CD14-positive monocyte (primary cell): ENCODE data around the gene ANO9. TPM values are rescaled to one million over a fixed set of nuclear protein-coding genes. Genes with fewer than 3 reads are reported as not detected.

Experiments
- DNase-seq, 3 donors: peaks; one replicate each; pipeline ENCODE4 v3.0.0-alpha.2; 2011 to 2022
- H2AFZ ChIP-seq: 2 replicates; pipeline ENCODE4 v1.6.0; 2012; ENCODE audit warnings: mild to moderate bottlenecking, low read depth, low read length, inconsistent platforms; ENCODE audit not compliant: insufficient read depth, poor library complexity, severe bottlenecking
- H3K27ac ChIP-seq, 2 donors: 1 replicate in 1 of 2; 2 replicates in 1 of 2; pipeline ENCODE4 v1.5.1; 2012 to 2013; ENCODE audit warnings: low read length in 2 of 2, control low read depth in 1 of 2, inconsistent platforms in 1 of 2, low read depth in 1 of 2, mild to moderate bottlenecking in 1 of 2
- H3K27me3 ChIP-seq, 2 donors: one replicate each; pipeline versions ENCODE4 v1.6.0 to v1.6.1; 2011 to 2013; ENCODE audit warnings: low read length in 2 of 2; ENCODE audit not compliant: control insufficient read depth in 2 of 2, insufficient read depth in 2 of 2
- H3K36me3 ChIP-seq, 2 donors: replicated peaks in 1 of 2; 1 replicate in 1 of 2; 2 replicates in 1 of 2; pipeline versions ENCODE4 v1.5.1 to v1.6.1; 2012 to 2013; ENCODE audit warnings: low read length in 2 of 2, control low read depth in 1 of 2, inconsistent platforms in 1 of 2, mild to moderate bottlenecking in 1 of 2; ENCODE audit not compliant: insufficient read depth in 2 of 2, control insufficient read depth in 1 of 2
- H3K4me1 ChIP-seq, 2 donors: 1 replicate in 1 of 2; 2 replicates in 1 of 2; pipeline versions ENCODE4 v1.5.1 to v1.6.1; 2012 to 2013; ENCODE audit warnings: low read length in 2 of 2, control low read depth in 1 of 2, inconsistent platforms in 1 of 2, mild to moderate bottlenecking in 1 of 2, moderate library complexity in 1 of 2; ENCODE audit not compliant: insufficient read depth in 2 of 2, control insufficient read depth in 1 of 2
- H3K4me2 ChIP-seq: replicated peaks from 2 replicates; pipeline ENCODE3; 2012; ENCODE audit warnings: low read length, moderate library complexity, mild to moderate bottlenecking; ENCODE audit not compliant: poor library complexity, severe bottlenecking; ENCODE audit errors: extremely low read depth
- H3K4me3 ChIP-seq, 3 experiments: fragments of 200-600 bp in 1 of 3; sonication (generic) in 1 of 3; replicated peaks in 1 of 3; 1 replicate in 2 of 3; 2 replicates in 1 of 3; pipeline ENCODE4 v1.5.1; 2011 to 2013; ENCODE audit warnings: low read length in 3 of 3, mild to moderate bottlenecking in 3 of 3, control low read depth in 2 of 3, low read depth in 2 of 3, inconsistent platforms in 1 of 3, moderate library complexity in 1 of 3
- H3K79me2 ChIP-seq: 2 replicates; pipeline ENCODE4 v1.6.0; 2012; ENCODE audit warnings: mild to moderate bottlenecking, control low read depth, inconsistent platforms, low read length, moderate library complexity; ENCODE audit not compliant: insufficient read depth
- H3K9ac ChIP-seq: 2 replicates; pipeline ENCODE4 v1.6.0; 2017; ENCODE audit warnings: low read length, mild to moderate bottlenecking; ENCODE audit not compliant: insufficient read depth, poor library complexity, severe bottlenecking
- H3K9me3 ChIP-seq, 2 donors: replicated peaks in 1 of 2; 1 replicate in 1 of 2; 2 replicates in 1 of 2; pipeline versions ENCODE4 v1.5.1 to v1.6.1; 2012 to 2013; ENCODE audit warnings: low read length in 2 of 2, control low read depth in 1 of 2; ENCODE audit not compliant: control insufficient read depth in 1 of 2, insufficient read depth in 1 of 2
- H4K20me1 ChIP-seq: 2 replicates; pipeline ENCODE4 v1.6.0; 2012; ENCODE audit warnings: mild to moderate bottlenecking, low read length, control low read depth, moderate library complexity; ENCODE audit not compliant: insufficient read depth
- H3K27ac Mint-ChIP-seq, 7 donors: one replicate each; pipeline ENCODE4 v1.8.0; 2020; ENCODE audit warnings: mild to moderate bottlenecking in 7 of 7, mixed read lengths in 7 of 7, moderate library complexity in 6 of 7, inconsistent platforms in 2 of 7
- H3K27me3 Mint-ChIP-seq, 3 donors: one replicate each; pipeline ENCODE4 v1.8.0; 2021 to 2022; ENCODE audit warnings: low read depth in 3 of 3, mild to moderate bottlenecking in 3 of 3, mixed read lengths in 3 of 3, moderate library complexity in 3 of 3, inconsistent platforms in 1 of 3
- H3K36me3 Mint-ChIP-seq, 2 donors: one replicate each; pipeline ENCODE4 v1.8.0; 2020; ENCODE audit warnings: mixed read lengths in 2 of 2, inconsistent platforms in 1 of 2, mild to moderate bottlenecking in 1 of 2
- H3K4me1 Mint-ChIP-seq: one replicate; pipeline ENCODE4 v1.8.0; 2020; ENCODE audit warnings: mild to moderate bottlenecking, mixed read lengths
- H3K4me3 Mint-ChIP-seq, 2 donors: one replicate each; pipeline ENCODE4 v1.8.0; 2020; ENCODE audit warnings: mild to moderate bottlenecking in 2 of 2, mixed read lengths in 2 of 2, moderate library complexity in 1 of 2
- H3K9me3 Mint-ChIP-seq, 7 donors: one replicate each; pipeline ENCODE4 v1.8.0; 2020 to 2022; ENCODE audit warnings: mixed read lengths in 7 of 7, mild to moderate bottlenecking in 6 of 7, moderate library complexity in 6 of 7, inconsistent platforms in 2 of 7
- WGBS: methylation state at CpG from one replicate; pipeline ENCODE4 v1.1.5; 2013; ENCODE audit warnings: missing lambda C conversion rate; ENCODE audit not compliant: insufficient coverage; 5-methylcytosine and 5-hydroxymethylcytosine counted together
- intact Hi-C, 2 donors: fragments of 100-400 bp; cut with micrococcal nuclease; formaldehyde crosslinking; loops; one replicate each; pipeline versions ENCODE4 v1.15.0 to v1.15.1; 2023
- polyA plus RNA-seq, 3 donors: library from polyadenylated mRNA; depleted of rRNA in 1 of 3; unstranded in 2 of 3; stranded (reverse) in 1 of 3; fragments of 300-500 nt in 2 of 3; fragments of >200 nt in 1 of 3; fragmentation: Illumina TruSeq in 2 of 3; gene quantifications; 1 replicate in 2 of 3; 2 replicates in 1 of 3; pipeline ENCODE4 v1.2.3, GENCODE V29; 2012 to 2021
- TF ChIP-seq, protein P1 (sequence below): fragments of 200-600 bp; IDR thresholded peaks from one replicate; pipeline ENCODE4 v1.8.0; 2022; ENCODE audit warnings: antibody characterized with exemption, mild to moderate bottlenecking

The ANO9 gene
- polyA plus RNA-seq, 3 donors, result 0.18 to 0.24 TPM; not detected in 1

DNA sequence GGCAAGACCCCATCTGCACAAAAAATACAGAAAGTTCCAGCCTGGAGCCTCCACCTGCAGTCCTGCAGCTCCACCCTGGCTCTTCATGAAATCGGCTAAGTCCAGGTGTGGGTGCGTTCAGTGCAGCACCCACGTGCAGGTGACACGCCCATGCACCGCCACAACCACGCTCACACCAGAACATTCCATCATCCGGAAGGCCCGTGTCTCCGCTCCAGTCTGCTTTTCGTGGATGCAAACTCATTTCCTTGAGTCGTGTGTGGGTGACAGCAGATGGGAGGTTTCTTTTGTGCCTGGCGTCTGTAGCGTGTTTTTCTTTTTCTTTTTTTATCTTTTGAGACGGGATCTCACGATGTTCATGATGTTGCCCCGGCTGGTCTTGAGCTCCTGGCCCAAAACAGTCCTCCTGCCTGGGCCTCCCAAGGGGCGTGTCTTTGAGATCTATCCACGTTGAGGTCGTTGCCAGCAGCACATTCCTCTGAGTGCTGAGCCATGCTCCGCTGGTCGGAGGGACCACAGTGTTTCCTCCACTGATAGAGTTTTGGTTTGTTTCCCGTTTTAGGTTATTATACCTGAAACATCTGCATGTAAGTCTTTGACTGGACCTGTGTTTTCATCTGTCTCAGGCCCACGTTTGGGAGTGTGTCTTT lies 15.4 kb upstream of the ANO9 start:
- Histone ChIP-seq H3K27me3 (no peaks in the 10 kb centered on the region), H3K36me3 (peaks cover 18 to 48% of the 10 kb centered on the region in 2 donors), H3K4me1 (no peaks in the 10 kb centered on the region), H3K9me3 (no peaks in the 10 kb centered on the region), H3K79me2 (peaks cover under 1% of the 10 kb centered on the region), H3K4me3 (no peak overlapping the region), H3K27ac (no peak overlapping the region), H2AFZ (no peak overlapping the region), H3K9ac (no peak overlapping the region), H4K20me1 (peaks cover 15% of the 10 kb centered on the region), H3K4me2 (no peak overlapping the region)
- H3K27me3 Mint-ChIP-seq, result peaks cover 0 to 3% (median 0%) of the 10 kb centered on the region in 3 donors
- H3K4me3 Mint-ChIP-seq, result no peak overlapping the region
- H3K36me3 Mint-ChIP-seq, result peaks cover 49 to 65% of the 10 kb centered on the region in 2 donors
- TF ChIP-seq, protein P1, sequence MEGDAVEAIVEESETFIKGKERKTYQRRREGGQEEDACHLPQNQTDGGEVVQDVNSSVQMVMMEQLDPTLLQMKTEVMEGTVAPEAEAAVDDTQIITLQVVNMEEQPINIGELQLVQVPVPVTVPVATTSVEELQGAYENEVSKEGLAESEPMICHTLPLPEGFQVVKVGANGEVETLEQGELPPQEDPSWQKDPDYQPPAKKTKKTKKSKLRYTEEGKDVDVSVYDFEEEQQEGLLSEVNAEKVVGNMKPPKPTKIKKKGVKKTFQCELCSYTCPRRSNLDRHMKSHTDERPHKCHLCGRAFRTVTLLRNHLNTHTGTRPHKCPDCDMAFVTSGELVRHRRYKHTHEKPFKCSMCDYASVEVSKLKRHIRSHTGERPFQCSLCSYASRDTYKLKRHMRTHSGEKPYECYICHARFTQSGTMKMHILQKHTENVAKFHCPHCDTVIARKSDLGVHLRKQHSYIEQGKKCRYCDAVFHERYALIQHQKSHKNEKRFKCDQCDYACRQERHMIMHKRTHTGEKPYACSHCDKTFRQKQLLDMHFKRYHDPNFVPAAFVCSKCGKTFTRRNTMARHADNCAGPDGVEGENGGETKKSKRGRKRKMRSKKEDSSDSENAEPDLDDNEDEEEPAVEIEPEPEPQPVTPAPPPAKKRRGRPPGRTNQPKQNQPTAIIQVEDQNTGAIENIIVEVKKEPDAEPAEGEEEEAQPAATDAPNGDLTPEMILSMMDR, result no peak
- 19% methylated on average over 16 of the region's 23 CpGs for WGBS
- intact Hi-C loops, result no loop called here
- no peak for DNase-seq
- H3K4me1 Mint-ChIP-seq, result peaks cover 14% of the 10 kb centered on the region
- no peaks in the 10 kb centered on the region for H3K9me3 Mint-ChIP-seq
- peak overlapping the region in 1 of 7 donors; percentile 57 for H3K27ac Mint-ChIP-seq

DNA sequence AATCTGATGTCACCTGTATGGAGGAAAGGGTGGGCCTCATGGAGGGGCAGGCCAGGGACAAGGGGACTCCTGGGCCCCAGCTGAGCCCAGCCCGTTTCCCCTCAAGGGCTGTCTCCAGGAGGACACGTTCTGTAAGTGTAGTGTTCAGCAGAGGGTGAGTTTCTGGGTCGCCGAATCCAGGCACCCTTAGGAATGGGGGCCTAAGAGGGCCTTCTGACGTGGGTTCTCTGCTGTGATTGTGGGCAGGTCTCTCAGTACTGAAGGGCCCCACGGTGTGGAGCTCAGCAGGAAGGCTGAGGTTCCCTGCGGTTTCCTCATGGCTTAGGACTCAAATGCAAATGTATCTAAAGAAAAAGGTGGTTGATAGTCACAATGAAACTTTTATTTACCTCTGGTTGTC lies 14.7 kb upstream of the ANO9 start:
- H3K27ac ChIP-seq, result no peak overlapping the region
- H3K27me3 ChIP-seq, result no peaks in the 10 kb centered on the region
- H3K9me3 Mint-ChIP-seq, result no peaks in the 10 kb centered on the region
- no peak overlapping the region for H3K9ac ChIP-seq
- TF ChIP-seq, protein P1, result no peak
- H3K4me1 ChIP-seq, result peaks cover 0 to 3% of the 10 kb centered on the region in 2 donors
- no peaks in the 10 kb centered on the region for H3K9me3 ChIP-seq
- no peak overlapping the region for H3K4me3 Mint-ChIP-seq
- no peak for DNase-seq
- H3K4me1 Mint-ChIP-seq, result peaks cover 16% of the 10 kb centered on the region
- H4K20me1 ChIP-seq, result peaks cover 16% of the 10 kb centered on the region
- peak overlapping the region in 1 of 7 donors; percentile 21 for H3K27ac Mint-ChIP-seq
- peaks cover 0 to 3% (median 0%) of the 10 kb centered on the region in 3 donors for H3K27me3 Mint-ChIP-seq
- 22% methylated on average over 5 of the region's 7 CpGs for WGBS
- H3K4me2 ChIP-seq, result no peak overlapping the region
- peaks cover 46 to 68% of the 10 kb centered on the region in 2 donors for H3K36me3 Mint-ChIP-seq
- no peak overlapping the region for H2AFZ ChIP-seq
- H3K4me3 ChIP-seq, result no peak overlapping the region
- intact Hi-C loops, result no loop called here
- H3K79me2 ChIP-seq, result peaks cover 7% of the 10 kb centered on the region
- peaks cover 18 to 45% of the 10 kb centered on the region in 2 donors for H3K36me3 ChIP-seq
